GM23248 (cell line): Measurements from ENCODE around the gene PIK3CB.

ENCODE experiments used
- EZH2 ChIP-seq: fragments of 200-600 bp; sonication (generic); IDR thresholded peaks from 2 replicates; pipeline ENCODE4 v1.6.1; 2018; ENCODE audit warnings: antibody characterized with exemption, mild to moderate bottlenecking; ENCODE audit not compliant: insufficient read depth, poor library complexity, severe bottlenecking
- EZH2phosphoT487 ChIP-seq: fragments of 200-600 bp; sonication (generic); IDR thresholded peaks from 2 replicates; pipeline ENCODE4 v1.6.1; 2018; ENCODE audit warnings: antibody characterized with exemption, moderate library complexity, mild to moderate bottlenecking, low read depth; ENCODE audit not compliant: insufficient read depth

DNA sequence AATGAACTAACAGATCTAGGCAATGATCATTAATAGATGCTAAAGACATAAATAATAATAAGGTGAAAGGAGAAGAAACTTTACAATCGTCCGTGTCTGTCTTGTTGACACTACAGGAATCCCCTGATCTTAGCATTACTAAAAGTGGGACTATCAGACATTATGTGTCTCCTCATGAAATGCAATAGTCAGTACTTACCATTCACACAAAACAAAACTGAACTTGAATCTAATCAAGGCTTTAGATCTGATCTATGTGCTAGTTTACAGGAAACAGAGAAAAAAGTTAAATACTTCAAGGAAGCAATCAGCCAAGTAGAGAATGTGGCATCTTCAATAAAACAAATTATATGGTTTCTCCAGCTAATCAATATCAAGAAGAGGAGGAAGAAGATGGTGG lies 73.7 kb downstream of the PIK3CB start:
- no peak for TF ChIP-seq EZH2
- TF ChIP-seq EZH2phosphoT487: no peak
